ENCODE results near the gene CFDP1.
"Not testable (repeated sequence)": the region's sequence is repeated elsewhere in the genome, so short reads cannot be mapped to it uniquely, and the experiment has no call there.

CFDP1 gene

DNA sequence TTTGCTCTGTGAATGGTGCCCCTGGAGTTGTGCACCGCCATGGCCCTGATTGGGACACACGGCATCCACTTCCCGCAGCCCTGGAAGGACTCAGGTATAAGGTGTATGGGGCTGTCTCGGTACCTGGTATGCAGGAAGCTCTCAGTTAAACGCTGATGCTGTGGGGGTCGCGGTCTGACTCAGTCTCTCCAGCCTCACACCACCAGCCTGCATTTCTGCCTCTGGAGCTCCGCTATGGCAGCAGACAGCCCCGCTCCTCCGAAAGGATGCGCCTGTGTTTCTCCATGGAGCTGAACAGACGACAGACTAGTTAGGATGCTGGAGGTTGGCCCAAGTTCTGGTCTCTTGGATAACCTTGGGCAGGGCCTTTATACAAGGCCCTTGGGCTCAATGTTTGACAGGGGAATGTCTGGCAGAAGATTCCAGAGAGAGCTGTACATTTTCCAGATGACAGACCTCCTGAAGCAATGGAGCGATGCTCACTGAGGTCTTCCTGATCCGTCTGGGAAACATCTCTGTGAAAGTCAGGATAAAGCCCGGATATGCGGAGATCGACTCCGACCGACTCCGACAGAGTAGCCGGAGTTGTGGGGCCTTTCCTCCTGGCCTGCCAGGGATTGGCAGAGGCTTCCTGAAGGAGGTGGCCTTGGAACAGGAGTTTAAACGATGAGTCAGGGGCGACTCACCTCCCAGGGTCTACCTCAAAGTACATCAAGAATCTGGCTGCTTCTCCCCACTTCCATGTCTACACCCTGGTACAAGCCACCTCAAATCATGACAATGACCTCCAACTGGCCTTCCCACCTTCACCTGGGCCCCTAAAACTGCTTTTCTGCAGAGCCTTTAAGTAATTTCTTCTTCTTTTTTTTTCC lies 160.0 kb downstream of the CFDP1 start:
- TF ChIP-seq, protein P1, sequence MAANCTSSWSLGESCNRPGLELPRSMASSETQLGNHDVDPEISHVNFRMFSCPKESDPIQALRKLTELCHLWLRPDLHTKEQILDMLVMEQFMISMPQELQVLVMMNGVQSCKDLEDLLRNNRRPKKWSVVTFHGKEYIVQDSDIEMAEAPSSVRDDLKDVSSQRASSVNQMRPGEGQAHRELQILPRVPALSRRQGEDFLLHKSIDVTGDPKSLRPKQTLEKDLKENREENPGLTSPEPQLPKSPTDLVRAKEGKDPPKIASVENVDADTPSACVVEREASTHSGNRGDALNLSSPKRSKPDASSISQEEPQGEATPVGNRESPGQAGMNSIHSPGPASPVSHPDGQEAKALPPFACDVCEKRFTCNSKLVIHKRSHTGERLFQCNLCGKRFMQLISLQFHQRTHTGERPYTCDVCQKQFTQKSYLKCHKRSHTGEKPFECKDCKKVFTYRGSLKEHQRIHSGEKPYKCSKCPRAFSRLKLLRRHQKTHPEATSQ (tag by site-specific recombination; IDR thresholded peaks at IDR 0.05): no peak
- TF ChIP-seq ZNF548 (tag by site-specific recombination; IDR thresholded peaks at IDR 0.05) (no peak), ZNF624 (tag by site-specific recombination; IDR thresholded peaks at IDR 0.05) (no peak), MEIS1 (CRISPR knock-in tag; IDR thresholded peaks at IDR 0.05; ENCODE audit: borderline replicate concordance) (no peak), ZNF654 (tag by site-specific recombination; IDR thresholded peaks at IDR 0.05; ENCODE audit: low read depth) (no peak), ZNF623 (tag by site-specific recombination; IDR thresholded peaks at IDR 0.05) (no peak), KLF1 (tag by site-specific recombination; IDR thresholded peaks at IDR 0.05) (no peak), GLIS1 (tag by site-specific recombination; IDR thresholded peaks at IDR 0.05) (0 out of 2 replicates have a peak, but pooled peaks have one; percentile 20)
- TF ChIP-seq, protein P2, sequence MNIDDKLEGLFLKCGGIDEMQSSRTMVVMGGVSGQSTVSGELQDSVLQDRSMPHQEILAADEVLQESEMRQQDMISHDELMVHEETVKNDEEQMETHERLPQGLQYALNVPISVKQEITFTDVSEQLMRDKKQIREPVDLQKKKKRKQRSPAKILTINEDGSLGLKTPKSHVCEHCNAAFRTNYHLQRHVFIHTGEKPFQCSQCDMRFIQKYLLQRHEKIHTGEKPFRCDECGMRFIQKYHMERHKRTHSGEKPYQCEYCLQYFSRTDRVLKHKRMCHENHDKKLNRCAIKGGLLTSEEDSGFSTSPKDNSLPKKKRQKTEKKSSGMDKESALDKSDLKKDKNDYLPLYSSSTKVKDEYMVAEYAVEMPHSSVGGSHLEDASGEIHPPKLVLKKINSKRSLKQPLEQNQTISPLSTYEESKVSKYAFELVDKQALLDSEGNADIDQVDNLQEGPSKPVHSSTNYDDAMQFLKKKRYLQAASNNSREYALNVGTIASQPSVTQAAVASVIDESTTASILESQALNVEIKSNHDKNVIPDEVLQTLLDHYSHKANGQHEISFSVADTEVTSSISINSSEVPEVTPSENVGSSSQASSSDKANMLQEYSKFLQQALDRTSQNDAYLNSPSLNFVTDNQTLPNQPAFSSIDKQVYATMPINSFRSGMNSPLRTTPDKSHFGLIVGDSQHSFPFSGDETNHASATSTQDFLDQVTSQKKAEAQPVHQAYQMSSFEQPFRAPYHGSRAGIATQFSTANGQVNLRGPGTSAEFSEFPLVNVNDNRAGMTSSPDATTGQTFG (tag by site-specific recombination; IDR thresholded peaks at IDR 0.05; ENCODE audit: borderline replicate concordance): no peak
- no peaks in the 10 kb centered on the region for H3K36me3 ChIP-seq (ENCODE audit: control insufficient read depth in 2 of 2, insufficient read depth in 1 of 2, low read length in 2 of 2)
- no peak overlapping the region for H3K4me3 ChIP-seq (ENCODE audit: low read depth, low read length)
- CTCF ChIA-PET: no interaction called here
- POLR2A ChIA-PET: no interaction called here
- H3K9me3 ChIP-seq (ENCODE audit: control insufficient read depth, insufficient read depth, low read depth, low read length): no peaks in the 10 kb centered on the region
- no peaks in the 10 kb centered on the region for H3K4me1 ChIP-seq (ENCODE audit: control insufficient read depth, insufficient read depth, low read length)
- H3K27ac ChIP-seq (ENCODE audit: extremely low read depth, low read depth, low read length): no peak overlapping the region

DNA sequence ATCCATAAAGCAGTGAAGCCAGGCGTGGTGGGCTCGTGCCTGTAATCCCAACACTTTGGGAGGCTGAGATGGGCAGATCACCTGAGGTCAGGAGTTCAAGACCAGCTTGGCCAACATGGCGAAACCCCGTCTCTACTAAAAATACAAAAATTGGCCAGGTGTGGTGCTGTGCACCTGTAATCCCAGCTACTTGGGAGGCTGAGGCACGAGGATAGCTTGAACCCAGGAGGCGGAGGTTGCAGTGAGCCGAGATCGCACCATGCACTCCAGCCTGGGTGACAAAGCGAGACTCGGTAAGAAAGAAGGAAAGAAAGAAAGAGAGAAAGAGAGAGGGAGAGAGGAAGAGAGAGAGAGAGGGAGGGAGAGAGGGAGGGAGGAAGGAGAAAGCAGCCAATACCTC lies 160.7 kb downstream of the CFDP1 start:
- H3K4me3 ChIP-seq (ENCODE audit: low read depth, low read length); H3K36me3 ChIP-seq (ENCODE audit: control insufficient read depth in 2 of 2, insufficient read depth in 1 of 2, low read length in 2 of 2); H3K4me1 ChIP-seq (ENCODE audit: control insufficient read depth, insufficient read depth, low read length); CTCF ChIA-PET; H3K9me3 ChIP-seq (ENCODE audit: control insufficient read depth, insufficient read depth, low read depth, low read length); H3K27ac ChIP-seq (ENCODE audit: extremely low read depth, low read depth, low read length): not testable (repeated sequence)
- POLR2A ChIA-PET: interaction anchor here (0.5 kb wide), 1 partner anchor 74 kb away, joined by 4 read pairs; no protein-coding TSS in a partner anchor
- TF ChIP-seq ZNF366 (tag by site-specific recombination; conservative IDR thresholded peaks at IDR 0.05): peak; percentile 73

DNA sequence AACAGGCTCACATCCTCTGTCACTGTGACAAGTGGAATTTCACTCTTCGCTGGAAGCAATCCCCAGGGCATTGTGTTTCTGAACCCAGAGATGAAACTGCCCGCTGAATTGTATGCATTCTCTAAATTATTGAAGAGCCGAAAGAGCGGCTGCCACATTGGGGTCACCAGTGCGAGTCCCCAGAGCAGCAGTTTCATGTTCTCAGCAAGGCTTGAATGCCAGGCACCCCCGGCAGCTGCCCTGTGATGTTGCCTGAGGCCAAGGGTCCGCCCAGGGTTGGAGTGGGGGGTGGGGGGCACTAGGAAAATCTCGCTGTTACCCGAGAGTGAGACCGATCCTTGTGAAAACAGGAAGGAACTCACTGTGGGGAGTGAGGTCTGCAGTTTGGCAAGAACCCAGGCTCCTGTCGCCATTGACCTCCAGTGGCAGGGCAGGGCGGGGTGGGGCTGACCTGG lies 161.2 kb downstream of the CFDP1 start:
- Histone ChIP-seq H3K27ac (ENCODE audit: extremely low read depth, low read depth, low read length) (no peak overlapping the region), H3K9me3 (ENCODE audit: control insufficient read depth, insufficient read depth, low read depth, low read length) (no peaks in the 10 kb centered on the region)
- CTCF ChIA-PET: no interaction called here
- TF ChIP-seq OVOL3 (tag by site-specific recombination; IDR thresholded peaks at IDR 0.05) (no peak), ZNF624 (tag by site-specific recombination; IDR thresholded peaks at IDR 0.05) (no peak), ZNF785 (tag by site-specific recombination; IDR thresholded peaks at IDR 0.05) (no peak), ZNF350 (tag by site-specific recombination; IDR thresholded peaks at IDR 0.05) (no peak), ZNF623 (tag by site-specific recombination; IDR thresholded peaks at IDR 0.05) (no peak), ZNF214 (tag by site-specific recombination; IDR thresholded peaks at IDR 0.05; ENCODE audit: borderline replicate concordance) (no peak), ZNF473 (tag by site-specific recombination; IDR thresholded peaks at IDR 0.05) (no peak), ZNF146 (tag by site-specific recombination; IDR thresholded peaks at IDR 0.05) (no peak), OSR2 (tag by site-specific recombination; IDR thresholded peaks at IDR 0.05) (no peak), SCRT1 (tag by site-specific recombination; IDR thresholded peaks at IDR 0.05; ENCODE audit: borderline replicate concordance) (no peak), ZNF2 (tag by site-specific recombination; IDR thresholded peaks at IDR 0.05) (no peak), ZNF10 (tag by site-specific recombination; IDR thresholded peaks at IDR 0.05) (no peak)
- TF ChIP-seq, protein P3, sequence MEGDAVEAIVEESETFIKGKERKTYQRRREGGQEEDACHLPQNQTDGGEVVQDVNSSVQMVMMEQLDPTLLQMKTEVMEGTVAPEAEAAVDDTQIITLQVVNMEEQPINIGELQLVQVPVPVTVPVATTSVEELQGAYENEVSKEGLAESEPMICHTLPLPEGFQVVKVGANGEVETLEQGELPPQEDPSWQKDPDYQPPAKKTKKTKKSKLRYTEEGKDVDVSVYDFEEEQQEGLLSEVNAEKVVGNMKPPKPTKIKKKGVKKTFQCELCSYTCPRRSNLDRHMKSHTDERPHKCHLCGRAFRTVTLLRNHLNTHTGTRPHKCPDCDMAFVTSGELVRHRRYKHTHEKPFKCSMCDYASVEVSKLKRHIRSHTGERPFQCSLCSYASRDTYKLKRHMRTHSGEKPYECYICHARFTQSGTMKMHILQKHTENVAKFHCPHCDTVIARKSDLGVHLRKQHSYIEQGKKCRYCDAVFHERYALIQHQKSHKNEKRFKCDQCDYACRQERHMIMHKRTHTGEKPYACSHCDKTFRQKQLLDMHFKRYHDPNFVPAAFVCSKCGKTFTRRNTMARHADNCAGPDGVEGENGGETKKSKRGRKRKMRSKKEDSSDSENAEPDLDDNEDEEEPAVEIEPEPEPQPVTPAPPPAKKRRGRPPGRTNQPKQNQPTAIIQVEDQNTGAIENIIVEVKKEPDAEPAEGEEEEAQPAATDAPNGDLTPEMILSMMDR (tag by site-specific recombination; IDR thresholded peaks at IDR 0.05): no peak
- TF ChIP-seq, protein P4, sequence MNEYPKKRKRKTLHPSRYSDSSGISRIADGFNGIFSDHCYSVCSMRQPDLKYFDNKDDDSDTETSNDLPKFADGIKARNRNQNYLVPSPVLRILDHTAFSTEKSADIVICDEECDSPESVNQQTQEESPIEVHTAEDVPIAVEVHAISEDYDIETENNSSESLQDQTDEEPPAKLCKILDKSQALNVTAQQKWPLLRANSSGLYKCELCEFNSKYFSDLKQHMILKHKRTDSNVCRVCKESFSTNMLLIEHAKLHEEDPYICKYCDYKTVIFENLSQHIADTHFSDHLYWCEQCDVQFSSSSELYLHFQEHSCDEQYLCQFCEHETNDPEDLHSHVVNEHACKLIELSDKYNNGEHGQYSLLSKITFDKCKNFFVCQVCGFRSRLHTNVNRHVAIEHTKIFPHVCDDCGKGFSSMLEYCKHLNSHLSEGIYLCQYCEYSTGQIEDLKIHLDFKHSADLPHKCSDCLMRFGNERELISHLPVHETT (tag by site-specific recombination; IDR thresholded peaks at IDR 0.05): no peak
- TF ChIP-seq, protein P5, sequence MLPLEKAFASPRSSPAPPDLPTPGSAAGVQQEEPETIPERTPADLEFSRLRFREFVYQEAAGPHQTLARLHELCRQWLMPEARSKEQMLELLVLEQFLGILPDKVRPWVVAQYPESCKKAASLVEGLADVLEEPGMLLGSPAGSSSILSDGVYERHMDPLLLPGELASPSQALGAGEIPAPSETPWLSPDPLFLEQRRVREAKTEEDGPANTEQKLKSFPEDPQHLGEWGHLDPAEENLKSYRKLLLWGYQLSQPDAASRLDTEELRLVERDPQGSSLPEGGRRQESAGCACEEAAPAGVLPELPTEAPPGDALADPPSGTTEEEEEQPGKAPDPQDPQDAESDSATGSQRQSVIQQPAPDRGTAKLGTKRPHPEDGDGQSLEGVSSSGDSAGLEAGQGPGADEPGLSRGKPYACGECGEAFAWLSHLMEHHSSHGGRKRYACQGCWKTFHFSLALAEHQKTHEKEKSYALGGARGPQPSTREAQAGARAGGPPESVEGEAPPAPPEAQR (tag by site-specific recombination; IDR thresholded peaks at IDR 0.05): no peak

More for the DNA sequence above, 161.2 kb downstream of the CFDP1 start:
- no peaks in the 10 kb centered on the region for H3K4me1 ChIP-seq (ENCODE audit: control insufficient read depth, insufficient read depth, low read length)
- no peak overlapping the region for H3K4me3 ChIP-seq (ENCODE audit: low read depth, low read length)
- POLR2A ChIA-PET: interaction anchor here (0.5 kb wide), 1 partner anchor 75 kb away, joined by 4 read pairs; no protein-coding TSS in a partner anchor
- H3K36me3 ChIP-seq (ENCODE audit: control insufficient read depth in 2 of 2, insufficient read depth in 1 of 2, low read length in 2 of 2): no peaks in the 10 kb centered on the region
